Thoracic aorta (tissue), 2 donors: Measurements from ENCODE around the gene DCTN4. TPM values are rescaled to one million over a fixed set of nuclear protein-coding genes. Genes with fewer than 3 reads are reported as not detected.

Experiments
- ATAC-seq: fragments of 150-250 bp; one replicate; pipeline ENCODE4 v1.8.0; 2017; ENCODE audit warnings: low read depth; ENCODE audit not compliant: insufficient number of reproducible peaks, low FRiP score
- DNase-seq: peaks from one replicate; pipeline ENCODE4 v3.0.0-alpha.2; 2020; ENCODE audit warnings: low spot score
- H3K27ac ChIP-seq, 2 donors: fragments of 200-600 bp; sonication (generic); 1 replicate in 1 of 2; 2 replicates in 1 of 2; pipeline ENCODE4 v1.5.1; 2016; ENCODE audit warnings: mild to moderate bottlenecking in 2 of 2, moderate library complexity in 2 of 2
- H3K27me3 ChIP-seq: fragments of 200-600 bp; sonication (generic); replicated peaks from 2 replicates; pipeline ENCODE4 v1.6.0; 2016; ENCODE audit warnings: mild to moderate bottlenecking; ENCODE audit not compliant: insufficient read depth
- H3K36me3 ChIP-seq: fragments of 200-600 bp; sonication (generic); one replicate; pipeline ENCODE4 v1.5.1; 2016
- H3K4me1 ChIP-seq, 2 donors: fragments of 200-600 bp; sonication (generic); 1 replicate in 1 of 2; 2 replicates in 1 of 2; pipeline versions ENCODE4 v1.5.1 to v1.6.0; 2016; ENCODE audit warnings: low read depth in 2 of 2, mild to moderate bottlenecking in 1 of 2; ENCODE audit not compliant: control insufficient read depth in 1 of 2
- H3K4me3 ChIP-seq: fragments of 200-600 bp; sonication (generic); 2 replicates; pipeline ENCODE4 v1.5.1; 2016; ENCODE audit warnings: mild to moderate bottlenecking
- H3K9me3 ChIP-seq: fragments of 200-600 bp; sonication (generic); 2 replicates; pipeline ENCODE4 v1.5.1; 2016
- total RNA-seq, 2 donors: library from RNA; depleted of rRNA; stranded (reverse); fragments of >200 nt; gene quantifications; one replicate each; pipeline versions ENCODE4 v1.1.0 to v1.2.3, GENCODE V29; 2016
- TF ChIP-seq, protein P1 (sequence below): fragments of 200-600 bp; sonication (generic); IDR thresholded peaks from one replicate; pipeline ENCODE4 v1.5.1; 2019; ENCODE audit warnings: antibody characterized with exemption

Gene DCTN4
- total RNA-seq, 2 donors from 2014 or later: 37.9 to 49.0 TPM

DNA sequence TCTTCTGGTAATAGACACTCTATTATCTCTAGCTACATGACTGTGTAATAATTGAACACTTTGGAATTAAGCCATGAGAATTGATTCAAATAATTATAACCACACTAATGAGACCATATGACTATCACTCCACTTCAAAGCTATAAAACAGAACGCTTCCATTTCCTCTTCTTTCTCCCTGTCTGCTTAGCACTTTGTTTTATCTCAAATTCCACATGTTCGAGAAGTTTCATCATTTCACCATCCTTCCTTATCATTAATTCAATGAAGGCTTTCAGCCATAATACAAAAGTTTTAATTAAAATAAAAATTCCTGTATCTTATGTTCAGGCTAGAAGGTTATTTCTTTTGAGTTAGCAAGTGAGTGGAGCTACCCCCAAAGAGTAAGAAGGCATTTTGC, 7.4 kb upstream of the DCTN4 start:
- Histone ChIP-seq H3K27ac (no peak overlapping the region), H3K4me3 (no peak overlapping the region), H3K9me3 (no peaks in the 10 kb centered on the region), H3K36me3 (no peaks in the 10 kb centered on the region), H3K4me1 (no peaks in the 10 kb centered on the region), H3K27me3 (no peaks in the 10 kb centered on the region)
- TF ChIP-seq, protein P1, sequence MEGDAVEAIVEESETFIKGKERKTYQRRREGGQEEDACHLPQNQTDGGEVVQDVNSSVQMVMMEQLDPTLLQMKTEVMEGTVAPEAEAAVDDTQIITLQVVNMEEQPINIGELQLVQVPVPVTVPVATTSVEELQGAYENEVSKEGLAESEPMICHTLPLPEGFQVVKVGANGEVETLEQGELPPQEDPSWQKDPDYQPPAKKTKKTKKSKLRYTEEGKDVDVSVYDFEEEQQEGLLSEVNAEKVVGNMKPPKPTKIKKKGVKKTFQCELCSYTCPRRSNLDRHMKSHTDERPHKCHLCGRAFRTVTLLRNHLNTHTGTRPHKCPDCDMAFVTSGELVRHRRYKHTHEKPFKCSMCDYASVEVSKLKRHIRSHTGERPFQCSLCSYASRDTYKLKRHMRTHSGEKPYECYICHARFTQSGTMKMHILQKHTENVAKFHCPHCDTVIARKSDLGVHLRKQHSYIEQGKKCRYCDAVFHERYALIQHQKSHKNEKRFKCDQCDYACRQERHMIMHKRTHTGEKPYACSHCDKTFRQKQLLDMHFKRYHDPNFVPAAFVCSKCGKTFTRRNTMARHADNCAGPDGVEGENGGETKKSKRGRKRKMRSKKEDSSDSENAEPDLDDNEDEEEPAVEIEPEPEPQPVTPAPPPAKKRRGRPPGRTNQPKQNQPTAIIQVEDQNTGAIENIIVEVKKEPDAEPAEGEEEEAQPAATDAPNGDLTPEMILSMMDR: no peak
- ATAC-seq (no peak), DNase-seq (no peak)

- H3K27me3 ChIP-seq: no peaks in the 10 kb centered on the region
- DNase-seq: no peak
- H3K4me1 ChIP-seq: no peaks in the 10 kb centered on the region
- H3K27ac ChIP-seq: no peak overlapping the region
- no peaks in the 10 kb centered on the region for H3K36me3 ChIP-seq
- no peak for ATAC-seq
- TF ChIP-seq, protein P1: no peak
- no peaks in the 10 kb centered on the region for H3K9me3 ChIP-seq
- H3K4me3 ChIP-seq: no peak overlapping the region
Observed at GRCh38 chr5:150765799-150766169, 7.0 kb upstream of the DCTN4 start.

DNA sequence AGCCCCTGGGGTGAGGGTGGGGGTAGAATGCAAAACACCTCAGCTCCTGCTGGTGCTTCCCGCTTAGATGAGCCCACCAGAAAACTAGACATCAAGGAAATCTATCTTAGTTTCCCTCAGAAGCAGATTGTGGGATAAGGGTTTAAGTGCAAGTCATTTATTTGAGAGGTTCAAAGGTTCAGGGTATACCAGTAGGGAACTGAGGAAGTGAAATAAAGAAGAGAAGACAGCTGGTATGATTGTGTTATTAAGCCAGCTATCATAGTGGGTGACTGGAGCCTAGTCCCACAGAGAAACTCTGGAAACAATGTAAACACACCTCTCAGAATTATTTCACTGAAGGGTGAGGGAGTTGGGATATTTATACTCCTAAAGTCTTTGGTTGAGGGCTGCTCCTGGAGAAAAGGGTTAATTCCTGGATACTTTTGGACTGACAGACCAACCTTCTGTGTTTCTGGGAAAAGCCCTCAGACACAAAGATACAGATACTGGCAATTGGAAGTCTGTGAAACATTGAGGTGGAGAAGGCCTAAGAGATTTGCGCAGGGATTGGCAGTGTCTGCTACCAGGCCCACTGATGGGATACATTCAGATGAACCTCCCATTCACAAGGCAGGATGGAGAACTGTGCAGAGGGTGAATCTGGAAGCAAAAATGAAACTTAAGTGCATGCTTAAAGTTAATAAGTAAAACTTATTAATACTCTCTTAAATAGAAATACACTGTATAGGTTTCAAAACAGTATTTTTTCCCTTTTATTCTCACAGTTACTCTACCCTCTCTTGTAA, 6.4 kb upstream of the DCTN4 start:
- H3K27ac ChIP-seq: no peak overlapping the region
- H3K4me1 ChIP-seq: no peaks in the 10 kb centered on the region
- DNase-seq: no peak
- no peaks in the 10 kb centered on the region for H3K27me3 ChIP-seq
- H3K9me3 ChIP-seq: no peaks in the 10 kb centered on the region
- no peak overlapping the region for H3K4me3 ChIP-seq
- no peak for ATAC-seq
- H3K36me3 ChIP-seq: no peaks in the 10 kb centered on the region
- TF ChIP-seq, protein P1: no peak

- TF ChIP-seq, protein P1: no peak
- Histone ChIP-seq H3K4me1 (peaks cover 0 to 1% of the 10 kb centered on the region in 2 donors), H3K4me3 (no peak overlapping the region), H3K9me3 (no peaks in the 10 kb centered on the region), H3K27ac (peak overlapping the region in 1 of 2 donors; percentile 38), H3K36me3 (no peaks in the 10 kb centered on the region), H3K27me3 (no peaks in the 10 kb centered on the region)
- ATAC-seq (no peak), DNase-seq (no peak)
Observed at GRCh38 chr5:150764530-150764929, 5.7 kb upstream of the DCTN4 start.

DNA sequence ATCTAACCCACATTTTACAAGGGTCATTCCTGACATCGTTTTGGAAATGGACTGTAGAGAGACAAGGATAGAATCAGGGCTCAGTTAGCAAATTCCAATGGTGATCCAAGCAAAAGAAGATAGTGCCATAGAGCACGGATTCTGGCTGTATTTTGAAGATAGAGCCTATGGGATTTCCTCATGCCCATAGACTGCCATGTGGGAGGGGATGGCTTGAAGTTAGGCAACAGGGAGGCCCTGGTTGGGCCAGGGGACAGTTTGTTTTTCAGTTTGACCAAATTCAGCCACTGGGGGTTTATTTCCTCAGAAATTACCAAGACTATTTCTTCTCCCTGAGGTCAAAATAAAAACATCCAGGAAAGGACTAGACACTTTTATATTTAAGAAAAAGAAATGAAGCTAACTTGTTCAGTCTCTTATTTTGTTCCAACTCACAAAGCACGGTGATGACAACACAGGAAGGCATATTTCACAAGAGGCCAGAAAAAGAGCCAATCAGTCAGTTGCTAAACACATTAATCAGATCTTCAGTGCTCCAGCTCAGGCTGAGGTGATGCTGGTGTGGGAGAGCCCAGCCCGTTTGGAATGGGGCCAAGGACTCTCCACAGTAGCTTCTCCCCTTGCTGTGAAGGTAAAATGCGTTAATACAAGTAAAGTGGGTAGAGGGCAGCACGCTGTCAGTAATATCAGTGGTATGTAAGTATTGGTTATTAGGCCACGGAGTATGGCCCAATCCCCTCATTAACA, 4.4 kb upstream of the DCTN4 start:
- no peaks in the 10 kb centered on the region for H3K9me3 ChIP-seq
- H3K4me3 ChIP-seq: no peak overlapping the region
- TF ChIP-seq, protein P1: no peak
- H3K27me3 ChIP-seq: no peaks in the 10 kb centered on the region
- peaks cover 0 to 6% of the 10 kb centered on the region in 2 donors for H3K4me1 ChIP-seq
- peak overlapping the region in 1 of 2 donors; percentile 38 for H3K27ac ChIP-seq
- DNase-seq: no peak
- no peaks in the 10 kb centered on the region for H3K36me3 ChIP-seq
- ATAC-seq: no peak
